ENCODE data around the gene SNCB.

SNCB gene

DNA sequence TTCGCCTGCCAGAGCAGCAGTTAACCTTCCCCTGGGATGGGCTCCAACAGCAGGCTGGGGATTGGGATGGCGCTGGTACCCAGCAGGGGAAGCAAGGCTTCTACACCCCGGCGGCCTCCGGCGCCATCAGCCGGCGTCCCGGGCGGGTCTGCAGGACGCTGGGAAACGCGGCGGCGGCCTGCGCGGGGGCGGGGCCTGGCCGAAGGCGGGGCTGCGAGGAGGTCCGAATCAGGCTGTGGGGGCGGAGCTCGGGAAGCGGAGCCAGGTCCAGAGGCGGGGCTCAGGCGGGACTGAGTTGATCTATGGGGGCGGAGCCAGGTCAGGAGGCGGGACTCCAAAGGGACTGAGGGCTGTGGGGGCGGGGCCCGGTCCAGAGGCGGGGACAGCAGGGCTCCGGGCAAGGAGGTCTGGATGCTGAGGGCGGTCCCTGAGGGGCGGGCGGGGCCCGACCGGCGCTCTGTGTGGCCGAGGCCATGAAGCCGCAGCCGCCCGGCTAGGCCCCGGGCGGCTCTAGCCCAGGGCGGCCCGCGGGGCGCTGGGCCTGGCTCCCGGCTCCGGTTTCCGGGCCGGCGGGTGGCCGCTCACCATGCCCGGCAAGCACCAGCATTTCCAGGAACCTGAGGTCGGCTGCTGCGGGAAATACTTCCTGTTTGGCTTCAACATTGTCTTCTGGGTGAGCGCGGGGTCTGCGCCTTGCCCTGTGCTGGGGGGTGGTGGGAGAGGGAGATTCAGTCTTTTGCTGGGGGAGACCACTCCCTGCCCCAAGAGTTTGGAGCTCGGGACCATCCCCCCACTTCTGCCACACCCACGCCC lies 16.9 kb upstream of the SNCB start, which contains the start of gene TSPAN17:
TSS of gene TSPAN17 (plus strand) at position 455 of the 813 bp plus-strand sequence. CDS start at position 587, 132 bp downstream.
- peak; percentile 93 for DNase-seq (ENCODE audit: low read depth)
- peak within 1 kb of the TSS; percentile 78 for H3K4me3 ChIP-seq (ENCODE audit: low read depth, low read length)

DNA sequence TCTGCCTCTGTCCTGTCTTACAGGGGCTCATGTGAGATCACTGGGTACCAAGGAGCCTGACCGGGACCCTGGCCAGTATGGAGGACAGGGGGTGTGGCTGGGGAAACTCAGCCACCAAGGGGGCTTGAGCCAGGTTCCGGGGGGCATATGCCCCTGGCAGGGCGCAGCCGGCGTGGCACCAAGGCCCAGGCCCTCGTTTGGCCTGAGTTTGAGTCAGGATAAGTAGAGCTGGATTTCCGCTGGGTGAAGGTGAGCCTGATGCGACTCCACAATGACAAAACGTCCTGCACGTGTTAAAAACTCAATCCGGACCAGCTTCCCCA lies 16.3 kb upstream of the SNCB start:
- peak overlapping the region; percentile 42 for H3K4me3 ChIP-seq (ENCODE audit: low read depth, low read length)
- no peak for DNase-seq (ENCODE audit: low read depth)

DNA sequence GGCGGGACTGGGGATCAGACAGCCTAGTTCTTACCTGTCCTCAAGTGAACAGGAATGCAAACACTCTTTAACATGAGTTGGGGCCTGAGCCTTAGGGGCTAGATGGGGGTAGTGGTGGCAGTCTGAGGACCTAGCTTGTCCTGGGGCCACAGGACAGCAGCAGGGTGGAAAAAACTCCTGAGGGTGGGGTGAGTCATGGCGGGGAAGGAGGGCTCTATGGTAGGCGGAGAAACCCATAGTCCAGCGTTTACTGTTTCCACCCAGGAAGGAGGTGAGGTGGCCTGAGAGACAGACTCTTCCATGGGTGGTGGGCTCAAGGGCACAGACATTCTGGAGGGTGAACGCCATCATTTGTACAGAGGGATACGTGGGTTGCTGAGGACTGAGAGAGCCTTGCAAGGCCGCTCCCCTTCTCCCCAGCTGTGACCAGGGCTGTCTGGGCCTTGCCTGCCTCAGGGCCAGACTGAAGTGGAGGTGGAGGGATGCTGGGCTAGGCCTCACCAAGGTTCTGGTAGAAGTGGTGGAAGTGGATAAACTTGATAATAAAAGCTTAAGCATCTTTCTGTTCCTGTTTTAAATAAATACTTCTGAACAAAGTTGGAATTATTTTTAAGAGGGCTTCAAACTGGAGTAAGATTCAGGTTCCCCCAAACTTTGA lies 15.8 kb upstream of the SNCB start:
- H3K4me3 ChIP-seq (ENCODE audit: low read depth, low read length): no peak overlapping the region
- no peak for DNase-seq (ENCODE audit: low read depth)

DNA sequence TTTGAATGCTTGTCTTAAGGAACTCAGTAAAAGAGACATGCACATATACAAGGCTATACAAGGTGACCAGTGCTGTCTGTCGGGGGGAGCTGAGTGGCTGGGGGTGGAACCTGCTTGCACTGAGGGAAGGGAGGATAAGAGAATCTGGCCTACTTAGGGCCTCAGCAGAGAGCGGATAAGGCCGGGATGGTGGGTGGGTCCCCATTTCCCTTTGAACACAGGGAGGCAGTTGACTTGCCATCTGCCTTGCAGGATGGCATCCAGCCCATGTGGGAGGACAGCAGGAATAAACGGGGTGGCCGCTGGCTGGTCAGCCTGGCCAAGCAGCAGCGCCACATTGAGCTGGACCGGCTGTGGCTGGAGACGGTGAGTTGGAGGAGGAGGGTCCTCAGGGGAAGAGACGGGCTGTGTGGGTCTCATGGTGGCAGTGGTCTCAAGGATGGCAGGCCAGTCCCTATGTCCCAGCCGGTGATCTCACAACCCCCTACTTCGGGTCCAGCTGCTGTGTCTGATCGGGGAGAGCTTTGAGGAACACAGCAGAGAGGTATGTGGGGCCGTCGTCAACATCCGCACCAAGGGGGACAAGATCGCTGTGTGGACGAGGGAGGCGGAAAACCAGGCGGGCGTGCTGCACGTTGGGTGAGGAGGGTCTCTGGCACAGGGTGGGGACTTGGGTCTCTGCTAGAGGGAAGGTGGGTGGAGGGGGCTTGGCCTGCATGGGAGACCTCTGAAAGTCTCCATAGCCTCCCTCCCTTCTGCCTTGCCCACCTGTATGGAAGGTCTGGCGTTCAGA lies 14.7 kb upstream of the SNCB start:
- no peak overlapping the region for H3K4me3 ChIP-seq (ENCODE audit: low read depth, low read length)

DNA sequence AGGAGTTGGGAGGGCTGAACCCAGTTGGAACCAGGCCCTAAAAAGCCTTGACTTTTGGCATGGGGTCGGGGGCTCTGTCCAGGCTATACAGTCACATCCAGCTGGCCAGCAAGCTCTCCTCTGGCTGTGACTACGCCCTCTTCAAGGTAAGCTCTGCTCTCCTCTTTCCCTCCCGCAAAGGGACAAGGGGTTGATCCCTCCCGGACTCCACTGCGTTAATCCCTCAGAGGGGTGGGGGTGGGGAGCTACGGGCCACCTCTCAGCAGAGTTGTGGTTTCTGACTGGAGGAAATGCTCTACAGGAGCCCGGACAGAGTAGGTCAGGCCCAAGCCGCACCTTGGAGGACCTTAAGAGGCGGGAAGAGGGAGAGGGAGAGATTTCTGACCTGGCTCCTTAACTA lies 14.0 kb upstream of the SNCB start:
- no peak for DNase-seq (ENCODE audit: low read depth)
- no peak overlapping the region for H3K4me3 ChIP-seq (ENCODE audit: low read depth, low read length)

More for the DNA sequence above, 14.7 kb upstream of the SNCB start:
- no peak for DNase-seq (ENCODE audit: low read depth)

DNA sequence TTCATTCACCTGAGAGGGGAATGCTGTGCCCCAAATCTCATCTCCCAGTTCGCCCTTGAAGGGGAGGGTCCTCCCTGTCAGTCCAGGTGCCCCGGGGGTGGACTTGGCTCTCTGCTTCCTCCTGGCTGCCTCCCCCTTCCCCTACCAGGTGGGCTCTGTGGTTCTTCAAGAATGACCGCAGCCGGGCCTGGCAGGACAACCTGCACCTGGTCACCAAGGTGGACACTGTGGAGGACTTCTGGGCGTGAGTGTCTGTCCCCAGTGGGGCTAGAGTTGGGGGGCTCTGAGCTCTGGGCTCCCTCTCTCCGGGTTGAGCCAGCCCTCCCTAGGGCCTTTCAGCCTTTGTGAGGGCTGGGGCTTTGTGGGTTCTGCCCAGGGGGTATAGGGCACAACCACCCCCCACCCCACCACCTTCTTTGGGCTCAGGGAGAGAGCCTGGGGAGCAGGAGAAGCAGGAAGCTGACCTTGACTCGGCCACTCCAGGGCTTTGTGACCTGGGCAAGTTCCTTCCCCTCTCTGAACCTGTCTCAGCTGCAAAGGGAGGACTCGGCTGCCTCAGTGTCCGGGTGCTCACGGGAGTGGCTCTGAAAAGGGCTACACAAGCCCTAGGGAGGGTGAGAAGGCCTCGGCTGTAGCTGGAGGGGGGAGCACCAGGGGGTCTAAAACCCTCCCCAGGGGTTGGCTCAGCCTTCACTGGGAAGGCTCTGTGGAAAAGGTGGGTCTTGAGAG lies 13.3 kb upstream of the SNCB start:
- no peak overlapping the region for H3K4me3 ChIP-seq (ENCODE audit: low read depth, low read length)
- DNase-seq (ENCODE audit: low read depth): no peak

DNA sequence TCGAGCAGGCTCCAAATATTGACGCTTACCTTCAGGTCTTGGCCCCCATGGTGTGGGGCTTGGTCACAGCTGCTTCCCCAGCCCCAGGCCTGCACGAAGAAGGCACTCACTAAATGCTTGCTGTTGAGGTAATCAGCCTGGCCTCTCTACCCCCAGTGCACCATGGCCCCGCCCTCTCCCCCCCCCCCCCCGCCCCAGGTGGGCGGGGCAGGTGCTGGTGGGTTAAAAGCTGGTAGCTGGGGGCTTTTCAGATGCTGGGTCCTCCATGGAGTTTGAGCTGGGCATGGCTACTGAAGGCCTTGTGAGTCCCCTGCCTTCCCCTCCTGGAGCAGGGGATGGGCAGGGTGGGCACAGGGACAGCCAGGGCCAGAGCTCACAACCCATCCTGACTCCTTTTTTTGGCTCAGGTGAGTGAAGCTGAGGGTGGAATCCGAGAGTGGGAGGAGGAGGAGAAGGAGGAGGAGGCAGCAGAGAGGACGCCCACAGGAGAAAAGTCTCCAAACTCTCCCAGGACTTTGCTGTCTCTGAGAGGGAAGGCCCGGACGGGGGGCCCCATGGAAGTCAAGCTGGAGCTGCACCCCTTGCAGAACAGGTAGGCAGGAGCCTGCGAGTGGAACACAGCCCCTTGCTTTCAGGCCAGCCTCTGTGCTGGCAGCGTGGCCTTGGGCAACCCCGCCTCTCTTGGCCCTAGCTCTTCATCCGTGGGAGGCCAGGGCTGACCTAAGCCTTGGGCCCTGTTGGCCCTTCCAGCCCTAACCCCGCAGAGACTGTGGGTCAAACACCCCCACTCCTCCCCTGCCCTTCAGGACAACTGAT lies 12.5 kb upstream of the SNCB start:
- no peak for DNase-seq (ENCODE audit: low read depth)
- no peak overlapping the region for H3K4me3 ChIP-seq (ENCODE audit: low read depth, low read length)

DNA sequence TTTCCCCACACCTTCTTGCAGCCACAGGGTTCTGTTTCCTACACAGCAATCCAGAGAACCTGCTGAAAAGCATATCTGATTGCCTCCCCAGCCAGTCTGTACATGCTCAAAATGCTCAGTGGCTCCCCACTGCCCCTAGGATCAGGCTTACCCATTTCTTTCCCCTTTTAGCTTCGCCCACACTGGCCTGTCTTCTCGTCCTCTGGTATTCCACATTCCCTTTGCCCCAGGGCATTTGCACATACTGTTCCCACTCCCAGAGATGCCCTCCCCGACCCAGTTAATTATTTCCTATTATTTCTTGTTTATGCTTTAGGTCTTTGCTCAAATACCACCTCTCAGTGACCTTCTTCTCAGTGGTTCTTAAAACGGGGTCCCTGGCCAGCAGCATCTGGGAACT lies 10.3 kb upstream of the SNCB start:
- DNase-seq (ENCODE audit: low read depth): no peak
- H3K4me3 ChIP-seq (ENCODE audit: low read depth, low read length): no peak overlapping the region

DNA sequence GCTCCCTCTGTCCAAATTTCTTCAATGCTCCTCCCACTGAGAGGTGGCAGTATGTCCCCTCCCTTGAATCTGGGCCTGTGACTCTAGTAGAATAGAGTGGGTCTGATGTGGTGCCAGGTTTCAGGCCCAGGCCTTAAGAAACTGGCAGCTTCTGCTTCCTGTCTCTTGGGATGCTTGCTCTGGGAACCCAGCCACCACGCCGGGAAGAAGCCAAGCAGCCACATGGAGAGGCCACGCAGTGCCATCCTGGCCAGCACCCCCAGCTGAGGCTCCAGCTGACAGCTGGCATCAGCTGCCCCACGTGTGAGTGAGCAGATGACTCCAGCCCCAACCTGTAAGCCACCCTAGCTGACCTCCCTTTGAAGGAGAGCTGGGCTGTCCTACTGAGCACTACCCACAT lies 9.6 kb upstream of the SNCB start:
- DNase-seq (ENCODE audit: low read depth): no peak
- no peak overlapping the region for H3K4me3 ChIP-seq (ENCODE audit: low read depth, low read length)

DNA sequence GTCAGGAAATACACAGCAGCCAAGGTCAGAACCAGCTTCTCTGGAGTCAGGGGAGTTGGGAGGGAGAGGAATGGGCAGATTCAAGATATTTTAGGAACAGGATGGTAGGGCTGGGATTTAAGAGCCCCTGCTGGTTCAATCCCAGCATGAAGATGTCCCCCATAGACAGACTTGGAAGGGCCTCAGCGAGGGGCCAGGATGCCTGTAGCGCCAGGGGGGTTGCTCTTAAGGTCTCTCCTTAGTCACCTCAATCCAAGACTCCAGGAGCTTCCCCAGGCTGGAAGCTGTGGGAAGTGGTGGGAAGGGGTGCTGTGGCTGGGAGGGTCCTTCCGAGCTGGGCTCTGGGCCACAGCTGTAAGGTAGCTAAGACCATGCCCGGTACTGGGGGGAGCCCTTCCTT lies 8.9 kb upstream of the SNCB start:
- no peak for DNase-seq (ENCODE audit: low read depth)
- H3K4me3 ChIP-seq (ENCODE audit: low read depth, low read length): no peak overlapping the region

DNA sequence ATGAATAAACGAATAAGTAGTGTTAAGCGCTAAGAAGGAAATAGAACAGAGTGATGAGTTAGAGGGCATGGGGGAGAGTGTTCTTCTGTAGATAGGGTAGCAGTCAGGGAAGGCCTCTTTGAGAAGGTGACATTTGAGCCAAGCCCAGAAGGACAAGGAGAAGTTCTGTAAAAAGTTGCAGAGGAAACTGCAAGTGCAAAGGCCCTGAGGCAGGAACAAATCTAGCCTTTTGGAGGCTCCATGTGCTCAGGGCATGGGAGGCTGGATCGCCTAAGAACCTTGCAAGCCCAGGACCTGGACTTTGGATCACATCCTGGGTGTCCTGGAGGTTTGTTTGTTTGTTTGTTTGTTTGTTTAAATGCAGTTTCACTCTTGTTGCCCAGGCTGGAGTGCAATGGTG lies 8.1 kb upstream of the SNCB start:
- no peak for DNase-seq (ENCODE audit: low read depth)
- no peak overlapping the region for H3K4me3 ChIP-seq (ENCODE audit: low read depth, low read length)

DNA sequence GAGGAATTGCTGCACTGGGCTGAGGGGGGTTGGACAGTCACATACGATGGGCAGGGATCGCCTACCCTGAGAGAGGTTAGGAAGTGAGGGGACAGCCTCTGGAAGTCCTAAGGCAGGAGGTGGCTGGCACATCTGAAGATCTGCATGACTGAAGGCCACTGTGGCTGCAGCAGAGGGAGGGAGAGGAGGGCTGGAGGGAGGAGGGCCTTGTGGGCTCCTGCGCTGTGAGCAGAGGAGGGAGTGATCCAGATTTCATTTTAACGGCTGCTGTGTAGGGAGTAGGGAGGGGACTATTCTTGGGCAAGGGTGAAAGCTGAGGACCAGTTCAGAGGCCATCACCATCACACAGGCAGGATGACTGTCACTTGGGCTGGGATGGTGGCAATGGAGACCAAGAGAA lies 7.2 kb upstream of the SNCB start:
- no peak overlapping the region for H3K4me3 ChIP-seq (ENCODE audit: low read depth, low read length)
- DNase-seq (ENCODE audit: low read depth): no peak

DNA sequence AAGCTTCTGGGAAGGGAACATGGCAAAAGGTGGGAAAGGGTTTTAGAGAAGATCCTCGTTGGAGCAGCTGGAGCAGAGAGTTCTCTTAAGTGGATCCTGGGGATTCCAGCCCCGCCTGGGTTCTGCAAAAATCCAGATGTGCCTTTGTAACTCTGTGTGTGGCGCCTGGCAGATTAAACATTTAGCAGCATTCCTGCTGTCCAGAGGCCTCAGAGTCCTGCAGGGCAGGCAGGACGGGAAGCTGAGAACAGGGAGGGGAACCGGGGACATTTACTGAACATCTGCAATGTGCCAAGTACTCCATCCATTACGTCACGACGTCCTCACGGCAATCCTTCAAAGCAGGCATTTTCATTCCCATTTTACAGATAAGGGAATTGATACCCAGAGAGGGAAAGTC lies 6.1 kb upstream of the SNCB start:
- no peak overlapping the region for H3K4me3 ChIP-seq (ENCODE audit: low read depth, low read length)

DNA sequence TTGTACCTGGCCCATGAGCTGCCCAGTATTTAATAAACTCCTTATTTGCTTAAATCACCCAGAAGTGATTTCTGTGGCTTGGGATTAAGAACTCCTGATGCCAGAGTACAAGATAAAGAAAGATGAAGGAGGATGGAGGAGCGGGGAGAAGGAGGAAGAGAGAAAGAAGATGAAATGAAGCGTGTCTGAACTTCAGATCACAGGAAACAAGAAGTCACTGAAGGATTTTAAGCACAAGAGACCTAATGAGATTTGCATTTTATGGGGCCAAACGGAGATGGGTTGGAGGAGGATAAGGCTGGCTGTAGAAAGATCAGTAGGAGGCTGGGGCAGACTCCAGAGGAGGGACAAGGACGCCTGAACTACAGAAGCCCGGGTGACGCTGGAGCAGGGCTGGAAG lies 3.3 kb upstream of the SNCB start:
- no peak for DNase-seq (ENCODE audit: low read depth)
- no peak overlapping the region for H3K4me3 ChIP-seq (ENCODE audit: low read depth, low read length)

More for the DNA sequence above, 6.1 kb upstream of the SNCB start:
- DNase-seq (ENCODE audit: low read depth): no peak

DNA sequence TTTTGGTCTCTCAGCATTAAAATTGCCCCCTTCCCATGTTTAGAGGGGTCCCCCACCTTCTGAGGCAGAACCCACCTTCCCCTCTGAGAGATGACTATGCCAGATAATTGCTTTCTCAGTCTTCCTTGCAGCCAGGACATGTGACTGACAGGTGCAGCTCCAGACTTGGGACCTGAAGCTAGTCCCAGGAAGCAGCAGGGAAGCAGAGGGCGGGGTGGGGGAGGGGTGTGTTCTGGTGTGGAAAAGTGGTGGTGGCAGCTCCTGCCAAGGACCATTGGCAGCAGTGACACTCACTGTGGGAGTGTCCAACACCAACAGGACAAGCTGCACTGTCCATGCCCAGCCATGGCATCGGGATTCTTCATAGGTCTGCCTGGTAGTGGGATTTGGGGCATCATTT lies 2.4 kb upstream of the SNCB start:
- DNase-seq (ENCODE audit: low read depth): no peak
- H3K4me3 ChIP-seq (ENCODE audit: low read depth, low read length): no peak overlapping the region

DNA sequence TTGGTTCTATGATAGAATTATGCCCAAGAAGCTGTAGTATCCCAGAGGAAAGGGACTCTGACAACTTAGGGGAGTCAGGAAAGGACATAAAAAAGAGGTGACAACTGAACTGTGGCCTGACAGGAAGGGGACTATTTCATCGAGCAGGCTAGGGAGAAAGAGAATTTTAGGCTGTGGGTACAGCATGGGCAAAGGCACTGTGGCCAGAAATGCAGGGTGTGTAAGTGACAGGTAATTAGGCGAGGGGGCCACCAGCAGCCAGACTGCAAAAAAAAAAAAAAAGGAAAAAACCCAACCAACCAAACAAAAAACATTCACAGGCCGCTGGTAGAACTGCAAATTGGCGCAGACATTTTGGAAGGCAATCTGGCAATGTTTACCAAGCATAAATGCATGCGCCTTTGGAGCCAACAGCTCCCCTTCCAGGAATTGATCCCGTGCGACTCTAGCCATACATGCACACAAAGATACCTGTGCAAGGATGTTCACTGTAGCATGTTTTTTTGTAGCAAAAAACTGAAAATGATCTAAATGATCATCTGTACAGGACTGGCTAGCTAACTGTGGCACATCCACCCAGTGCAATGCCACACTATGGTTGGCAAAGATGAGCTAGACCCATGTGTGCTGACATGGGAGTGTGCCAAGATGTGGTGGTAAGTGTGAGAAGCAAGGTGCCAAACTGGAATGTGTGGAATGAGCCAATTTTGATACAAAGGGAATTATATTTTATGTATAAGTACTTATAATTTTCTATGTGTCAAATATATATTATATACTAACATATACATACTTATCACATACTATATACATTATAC lies 1.3 kb upstream of the SNCB start:
- no peak for DNase-seq (ENCODE audit: low read depth)
- no peak overlapping the region for H3K4me3 ChIP-seq (ENCODE audit: low read depth, low read length)

DNA sequence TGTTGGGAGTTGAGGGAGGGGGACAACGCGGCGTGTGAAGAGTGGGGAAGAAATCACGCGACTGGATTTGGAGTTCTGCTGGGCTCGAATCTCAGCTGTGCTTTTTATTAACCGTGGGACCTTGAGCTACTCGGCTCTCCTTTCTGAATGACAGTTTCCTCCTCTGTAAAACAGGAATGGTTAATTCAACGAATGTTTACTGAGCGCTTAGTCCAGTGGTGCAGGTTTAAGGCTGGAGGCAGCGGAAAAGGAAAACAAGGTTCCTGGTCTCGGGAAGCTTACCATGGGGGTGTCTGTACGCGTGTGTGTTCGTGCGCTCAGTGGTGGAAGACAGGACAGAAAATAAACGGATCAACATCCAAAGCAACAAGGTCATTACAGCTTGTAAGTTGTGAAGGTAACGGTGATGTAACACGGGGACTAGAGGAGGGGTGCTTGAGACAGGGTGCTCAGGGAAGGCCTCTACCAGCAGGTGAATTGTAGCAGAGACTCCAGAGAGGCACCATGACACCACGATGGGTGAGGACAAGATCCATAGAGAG lies 418 bp upstream of the SNCB start:
- peak overlapping the region; percentile 51 for H3K4me3 ChIP-seq (ENCODE audit: low read depth, low read length)
- no peak for DNase-seq (ENCODE audit: low read depth)

DNA sequence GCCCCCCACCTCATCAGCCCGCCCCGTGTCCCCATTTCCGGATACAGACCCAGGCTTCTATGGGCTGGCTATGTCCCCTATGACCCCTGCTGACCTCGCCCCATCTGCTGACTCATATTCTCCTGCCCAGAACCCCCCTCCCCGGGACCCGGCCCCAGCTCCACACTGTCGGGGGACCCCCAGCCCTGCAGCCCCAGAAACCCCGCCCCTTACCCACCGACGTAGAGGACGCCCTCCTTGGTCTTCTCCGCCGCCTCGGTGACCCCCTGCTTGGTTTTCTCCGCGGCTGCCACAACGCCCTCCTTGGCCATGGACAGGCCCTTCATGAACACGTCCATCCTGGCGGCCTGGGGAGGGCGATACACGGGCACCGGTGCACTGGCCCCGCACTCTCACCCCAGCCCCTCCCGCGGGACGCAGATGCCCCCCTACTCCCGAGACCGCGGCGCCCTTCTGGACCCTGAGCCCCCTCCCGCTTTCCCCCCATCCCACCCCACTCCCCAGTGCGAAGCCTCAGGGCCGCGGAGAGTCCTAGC lies 949 bp downstream of the SNCB start:
- H3K4me3 ChIP-seq (ENCODE audit: low read depth, low read length): peak overlapping the region; percentile 51
- no peak for DNase-seq (ENCODE audit: low read depth)

All from skeletal muscle cell (primary cell).